CD4-positive, alpha-beta T cell treated with Interleukin-12 subunit alpha and Interleukin-12 subunit beta, for 1 hour (primary cell): Measurements from ENCODE around the gene NRXN3.

Experiments used
- DNase-seq: peaks from one replicate; pipeline ENCODE4 v3.0.0-alpha.2; 2020

The NRXN3 gene

DNA sequence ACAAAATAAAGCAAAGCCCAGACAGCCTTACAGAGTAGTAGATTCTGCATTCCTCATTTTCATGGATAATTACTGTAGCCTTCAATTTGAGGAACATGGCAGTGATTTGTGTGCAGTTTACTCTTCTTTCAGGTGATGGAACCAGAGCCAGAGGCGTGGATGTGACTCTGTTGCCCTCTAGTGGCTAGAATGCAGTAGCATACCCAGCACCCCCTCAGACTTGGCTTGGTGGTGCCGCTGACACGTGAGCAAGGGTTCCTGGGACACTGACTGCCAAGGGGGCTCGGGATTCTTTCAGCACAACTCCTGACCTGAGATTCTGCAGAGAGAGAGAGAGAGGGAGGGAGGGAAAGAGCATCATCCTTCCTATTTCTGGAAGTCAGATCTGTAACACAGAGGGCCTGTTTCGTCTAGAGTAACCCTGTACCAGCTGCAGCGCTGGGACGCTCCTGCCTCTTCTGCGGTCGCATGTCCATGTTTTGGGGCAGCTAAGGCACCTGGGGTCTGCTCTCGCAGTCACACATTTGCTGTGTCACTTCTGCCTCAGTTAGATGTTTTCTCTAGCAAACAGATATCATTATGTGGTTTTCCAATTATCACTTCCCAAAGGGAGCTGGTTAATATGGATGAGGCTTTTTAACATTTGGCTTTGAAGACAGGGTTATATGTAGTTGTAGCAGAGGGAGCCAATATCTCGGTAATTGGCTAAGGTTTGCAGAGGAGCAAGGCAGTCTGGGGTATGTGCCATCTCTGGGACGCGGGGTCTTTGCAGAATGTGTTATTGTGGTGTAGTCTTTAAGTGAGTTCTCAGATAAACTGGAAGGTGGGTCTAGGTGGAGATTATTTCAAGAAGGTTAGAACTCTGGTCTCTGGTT is 428.1 kb downstream of the NRXN3 start:
- peak; percentile 36 for DNase-seq

DNA sequence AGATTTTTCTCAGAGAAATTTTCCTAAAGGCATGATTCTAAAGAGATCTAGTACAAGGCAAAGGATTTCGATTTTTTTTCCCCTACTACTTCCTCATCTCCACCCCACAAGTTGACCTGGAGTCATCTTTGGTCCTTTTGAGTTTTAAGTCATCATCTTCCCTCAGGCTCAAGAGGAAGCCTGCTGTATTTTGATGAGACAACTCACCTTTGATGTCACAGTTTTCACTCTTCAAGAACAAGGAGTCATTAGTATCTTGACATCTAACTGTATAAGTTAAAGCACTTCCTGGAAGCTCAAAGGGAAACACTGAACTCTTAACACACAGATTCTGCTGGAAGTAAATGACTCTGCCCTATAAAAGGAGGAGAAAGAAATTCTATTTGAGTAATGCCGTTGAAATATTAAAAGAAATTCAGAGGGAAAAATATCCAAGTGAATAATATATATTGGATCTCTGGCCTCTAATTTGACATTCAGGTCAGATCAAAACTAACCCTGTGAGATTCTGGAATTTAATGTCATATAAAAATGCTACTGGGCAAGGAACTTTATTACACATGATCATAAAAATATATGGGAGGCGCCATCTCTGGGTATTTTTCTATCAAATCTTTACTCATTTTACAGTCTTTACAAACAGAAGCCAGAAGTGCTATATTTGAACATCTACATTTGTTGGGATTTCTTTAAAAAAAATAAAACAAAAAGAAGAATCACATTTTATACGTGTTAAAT is 435.0 kb downstream of the NRXN3 start:
- no peak for DNase-seq

DNA sequence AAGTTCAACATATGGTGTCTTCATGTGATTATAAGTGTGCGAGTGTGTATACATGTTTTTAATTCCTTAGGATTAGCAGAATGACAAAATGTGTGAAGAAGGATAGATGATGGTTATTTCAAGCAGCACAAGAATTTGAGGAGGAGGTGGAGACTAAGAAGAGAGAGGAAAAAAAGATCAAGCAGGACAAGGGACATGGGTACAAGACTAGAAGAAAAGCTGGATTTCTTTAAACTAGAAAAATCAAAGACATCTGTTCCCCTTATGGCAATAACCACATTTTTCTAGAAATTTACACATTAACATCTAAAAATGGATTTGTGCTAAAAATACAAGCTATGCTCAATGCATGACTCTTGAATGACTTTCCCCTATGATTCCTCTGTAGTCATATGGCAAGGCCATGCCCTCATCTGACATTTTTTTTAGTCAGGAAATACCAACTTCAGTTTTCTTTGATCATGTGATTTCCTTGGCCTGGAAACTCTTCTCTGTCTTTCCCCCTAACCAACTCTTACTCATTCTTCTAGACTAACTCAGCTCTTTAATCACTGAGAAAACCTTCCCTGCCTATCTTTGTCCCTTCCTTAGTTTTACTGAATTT is 435.8 kb downstream of the NRXN3 start:
- no peak for DNase-seq

DNA sequence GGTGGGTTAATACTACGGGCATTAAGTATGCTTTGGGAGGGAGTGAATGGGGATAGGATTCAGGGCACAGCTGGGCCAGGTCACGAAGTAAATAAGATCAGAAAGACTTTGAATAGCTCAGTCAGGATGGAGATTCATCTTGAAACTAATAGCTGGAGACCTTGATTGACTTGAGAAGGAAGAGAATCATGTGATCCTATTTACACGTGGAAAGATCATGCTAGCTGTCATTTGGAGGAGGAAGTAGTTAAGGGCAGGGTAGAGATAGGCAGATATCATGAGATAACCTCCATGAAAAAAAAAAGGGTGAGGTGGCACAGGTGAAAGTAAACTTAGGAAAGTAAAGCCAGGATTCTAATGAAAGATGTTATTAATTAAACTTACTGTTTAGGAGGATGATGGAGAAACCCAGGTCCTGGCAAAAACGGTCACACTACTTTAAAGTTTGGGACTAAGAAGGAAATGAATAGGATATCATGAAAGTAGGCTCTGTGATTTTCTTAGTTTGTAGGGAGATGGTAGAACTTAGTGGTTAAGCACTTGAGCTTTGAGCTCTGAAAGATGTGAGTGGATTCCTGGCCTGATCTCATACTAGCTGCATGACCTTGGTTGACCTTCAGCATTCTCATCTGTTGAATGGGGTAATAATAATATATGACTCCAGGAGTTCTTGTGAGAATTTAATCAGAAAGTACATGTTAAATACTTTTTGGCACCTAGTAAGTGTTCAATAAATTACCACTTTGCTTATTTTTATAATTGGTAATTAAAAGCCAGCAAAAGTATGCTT is 439.0 kb downstream of the NRXN3 start:
- DNase-seq, result no peak

DNA sequence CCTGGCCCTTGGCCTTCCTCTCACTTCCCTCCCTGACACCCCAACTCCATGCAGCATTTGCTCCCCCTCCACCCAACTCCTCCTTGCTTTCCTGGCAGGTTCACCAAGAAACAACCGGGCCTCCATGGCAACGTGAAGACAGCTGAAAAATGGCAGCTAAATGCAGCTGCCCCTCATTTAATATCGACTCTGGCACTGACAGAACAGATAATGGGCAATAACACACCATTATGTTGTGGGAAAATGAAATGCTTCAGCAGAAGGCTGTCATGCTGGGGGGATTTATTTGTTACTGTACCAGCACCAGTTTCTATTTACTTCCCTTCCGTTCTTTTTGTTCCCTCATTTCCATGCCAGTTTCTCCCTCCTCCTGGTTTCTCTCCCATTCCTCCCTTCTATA is 440.8 kb downstream of the NRXN3 start:
- DNase-seq, result no peak

DNA sequence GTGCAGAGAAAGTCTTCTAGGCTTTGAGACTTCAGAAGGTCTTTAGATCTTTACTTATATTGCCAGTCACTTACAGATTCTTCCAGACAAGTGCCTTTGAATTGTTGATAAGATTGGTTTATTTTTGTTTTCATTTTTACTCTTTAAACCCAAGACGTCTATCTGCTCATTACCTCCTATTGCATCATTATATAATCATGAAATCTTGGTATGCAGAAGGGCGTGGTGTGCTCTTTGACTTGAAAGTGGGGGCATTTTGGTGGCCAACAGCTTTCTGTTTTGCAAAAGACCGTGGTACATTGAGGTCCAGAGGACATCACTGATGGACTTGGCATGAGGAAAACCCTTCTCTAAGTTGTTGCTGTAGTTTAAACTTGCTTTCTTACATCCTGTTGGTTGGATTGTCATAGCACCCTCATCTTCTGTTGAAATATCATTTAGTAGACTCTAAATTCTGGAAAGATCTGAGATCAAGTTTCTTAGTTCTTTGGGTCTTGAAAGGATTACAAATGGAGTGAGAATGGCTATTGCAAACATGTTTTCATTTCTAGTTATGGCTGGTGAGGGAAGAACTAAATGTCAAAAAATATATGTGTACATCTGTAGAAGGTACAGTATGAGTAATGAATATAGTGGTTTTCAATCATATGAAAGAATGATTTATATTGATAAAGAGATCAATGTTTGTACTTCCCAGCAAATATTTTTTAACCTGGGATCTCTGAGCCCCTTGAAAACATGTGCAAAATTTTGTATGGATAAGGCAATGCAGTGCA is 441.8 kb downstream of the NRXN3 start:
- no peak for DNase-seq

DNA sequence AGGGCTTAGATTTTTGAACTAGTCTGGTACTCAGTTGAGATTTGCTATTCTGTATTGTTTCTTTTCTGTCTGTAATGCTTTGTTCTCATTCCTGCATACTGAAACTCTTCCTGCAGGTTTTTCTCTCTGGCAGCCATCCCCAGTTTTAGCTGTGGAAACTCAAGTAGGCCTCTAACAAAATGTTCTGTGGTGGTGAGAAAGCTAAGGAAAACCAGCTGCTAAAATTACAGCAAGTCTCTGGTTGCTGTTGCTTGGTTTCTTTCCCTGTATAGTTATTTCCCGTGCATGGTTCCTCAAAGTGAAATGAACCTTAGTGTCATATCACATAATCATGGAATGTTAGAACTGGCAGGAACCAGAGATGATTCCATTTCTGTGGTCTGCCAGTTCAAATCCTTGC is 442.5 kb downstream of the NRXN3 start:
- DNase-seq, result no peak

DNA sequence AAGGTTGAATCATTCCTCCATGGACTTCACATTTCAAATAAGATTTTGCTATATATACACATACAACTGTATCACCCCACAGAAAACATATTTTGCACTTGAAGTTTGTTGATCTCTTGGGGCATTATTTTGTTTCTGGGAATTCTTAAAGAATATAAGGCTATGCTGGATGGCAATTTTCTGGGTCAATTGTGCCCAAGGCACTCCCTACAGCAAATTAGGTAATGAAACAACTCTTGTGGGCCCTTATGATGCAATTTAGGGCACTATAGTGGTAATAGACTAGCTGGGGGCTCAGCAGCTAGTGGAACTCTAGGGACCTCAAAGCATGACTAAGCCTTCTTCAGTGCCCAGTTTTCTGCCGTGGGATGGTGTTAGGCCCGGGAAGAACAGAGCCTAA is 444.4 kb downstream of the NRXN3 start:
- no peak for DNase-seq

DNA sequence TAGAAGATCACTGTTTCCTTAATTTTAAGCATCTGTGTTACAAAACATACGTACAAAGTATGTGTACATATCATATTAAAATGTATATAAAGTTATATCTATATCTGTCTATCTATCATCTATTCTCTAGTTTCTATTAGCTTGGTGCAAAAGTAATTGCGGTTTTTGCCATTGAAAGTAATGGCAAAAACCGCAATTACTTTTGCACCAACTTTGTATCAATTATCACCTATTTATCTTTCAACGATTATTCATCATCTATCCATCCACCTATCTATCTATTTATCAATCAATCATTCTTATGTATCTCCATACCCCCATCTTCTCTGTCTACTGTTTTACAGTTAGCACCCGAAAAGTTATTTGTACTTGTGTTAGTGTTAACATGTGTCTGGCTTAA is 447.6 kb downstream of the NRXN3 start:
- DNase-seq, result no peak

DNA sequence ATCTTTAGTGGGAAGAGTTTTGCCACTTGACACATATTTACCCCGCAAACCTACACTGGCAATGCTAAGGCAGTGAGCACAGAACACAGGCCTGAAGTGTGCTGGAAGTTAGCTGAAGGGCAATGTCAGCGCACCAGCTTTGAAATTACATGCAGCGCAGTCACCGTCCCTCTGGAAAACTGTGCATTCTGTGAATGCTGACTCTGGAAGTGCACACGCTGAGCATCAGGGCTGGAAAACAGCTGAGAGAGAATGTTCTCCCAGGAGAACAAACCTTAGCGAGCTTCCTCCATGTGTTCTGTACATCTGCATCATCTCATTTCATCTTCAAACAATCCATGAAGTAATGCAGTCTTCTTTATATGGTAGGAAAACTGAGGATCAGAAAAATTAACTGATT is 448.2 kb downstream of the NRXN3 start:
- DNase-seq, result no peak

DNA sequence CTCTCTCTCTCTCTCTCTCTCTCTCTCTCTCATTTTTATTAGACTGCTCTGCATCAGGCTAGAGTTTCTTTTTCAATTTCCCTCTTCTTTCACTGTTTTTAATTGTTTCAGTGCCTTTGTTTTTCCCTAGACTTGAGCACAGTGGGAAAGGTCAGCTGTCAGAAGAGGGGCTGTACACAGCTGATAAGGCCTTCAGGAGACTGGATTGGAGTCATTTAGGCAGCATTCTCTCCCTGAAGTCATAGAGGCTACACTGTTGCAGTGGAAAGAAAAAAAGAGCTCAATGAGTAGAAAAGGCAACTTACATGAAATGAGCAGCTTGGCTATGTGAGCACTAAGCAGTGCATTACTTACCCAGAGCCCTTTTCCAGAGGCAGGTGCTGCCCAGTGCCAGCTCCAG is 456.9 kb downstream of the NRXN3 start:
- no peak for DNase-seq

DNA sequence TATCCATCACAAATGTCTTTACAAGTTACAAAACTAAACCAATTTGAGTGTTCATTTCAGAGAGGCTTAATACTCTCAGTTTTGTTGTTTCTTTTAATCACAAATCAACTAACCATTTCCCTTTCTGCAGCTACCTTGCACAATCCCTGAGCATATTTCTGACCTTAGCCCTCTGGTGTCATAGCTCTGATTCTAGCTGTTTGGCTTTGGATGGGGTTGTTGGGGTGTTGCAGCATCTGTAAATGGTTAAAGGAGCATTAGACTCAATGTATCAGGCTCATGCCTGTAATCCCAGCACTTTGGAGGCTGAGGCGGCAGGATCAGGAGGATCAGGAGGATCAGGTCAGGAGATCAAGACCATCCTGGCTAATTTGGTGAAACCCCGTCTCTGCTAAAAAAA is 461.4 kb downstream of the NRXN3 start:
- no peak for DNase-seq

DNA sequence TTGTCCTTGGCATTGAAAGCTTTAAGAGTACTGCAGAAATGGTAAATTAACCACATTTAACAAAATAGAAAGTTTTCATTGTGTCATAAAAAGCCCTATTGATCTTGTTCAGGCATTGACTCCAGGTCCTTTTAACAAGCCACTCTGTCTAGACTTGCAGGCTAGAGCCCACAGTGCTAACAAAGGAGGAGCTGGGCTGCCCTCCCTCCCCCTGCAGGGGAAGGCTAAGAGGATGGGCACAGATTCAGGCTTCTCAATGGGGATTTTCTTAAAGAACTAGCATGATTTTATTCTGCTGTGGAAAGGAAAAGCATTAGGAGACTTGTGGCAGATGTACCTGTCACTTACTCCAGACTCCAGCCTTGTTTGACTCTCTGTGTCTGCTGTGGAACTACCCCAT is 463.6 kb downstream of the NRXN3 start:
- DNase-seq, result no peak

DNA sequence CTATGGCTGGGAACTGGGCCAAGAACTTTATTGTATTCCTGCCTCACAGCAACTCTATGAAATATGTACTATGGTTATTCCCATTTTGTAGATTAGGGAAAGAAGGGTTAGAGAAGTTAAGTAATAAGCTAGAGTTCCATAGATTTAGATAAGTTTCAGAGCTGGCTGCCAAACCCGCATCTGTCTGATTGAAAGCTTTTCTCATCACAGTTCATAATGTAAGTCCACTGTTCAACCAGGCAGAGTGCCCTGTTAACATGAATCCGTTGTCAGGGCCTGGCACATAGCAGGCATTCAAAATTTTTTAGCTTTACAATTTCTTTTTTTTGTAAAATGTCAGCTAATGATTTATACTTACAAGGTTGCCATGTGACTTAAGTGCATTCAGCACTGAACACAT is 467.3 kb downstream of the NRXN3 start:
- DNase-seq, result no peak

DNA sequence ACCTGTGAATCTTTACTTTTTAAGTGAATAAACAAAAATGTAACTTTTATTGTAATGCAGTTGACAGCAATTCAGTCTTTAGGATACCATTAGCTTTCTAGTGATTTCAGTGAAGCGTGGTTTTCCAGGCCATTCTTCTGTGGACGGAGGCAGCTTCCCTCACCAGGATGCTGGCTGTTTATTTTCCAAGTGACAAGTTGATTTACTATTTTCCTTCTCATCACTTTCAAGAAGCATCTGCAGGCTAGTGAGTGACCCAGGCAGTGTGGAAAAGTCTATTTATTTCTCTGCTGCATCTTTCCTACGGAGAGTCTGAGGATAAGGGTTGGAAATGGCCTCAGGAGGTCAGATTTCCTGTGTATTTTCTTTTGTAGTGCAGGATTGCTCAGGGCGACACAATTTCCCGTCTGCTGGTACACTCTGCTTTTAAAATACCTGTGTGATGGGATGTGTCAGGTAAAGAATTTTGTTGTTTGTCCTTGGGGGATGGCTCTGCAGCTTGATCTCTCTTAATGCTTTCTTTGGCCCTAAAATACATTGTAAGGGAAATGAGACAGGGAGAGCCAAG is 467.8 kb downstream of the NRXN3 start:
- no peak for DNase-seq

DNA sequence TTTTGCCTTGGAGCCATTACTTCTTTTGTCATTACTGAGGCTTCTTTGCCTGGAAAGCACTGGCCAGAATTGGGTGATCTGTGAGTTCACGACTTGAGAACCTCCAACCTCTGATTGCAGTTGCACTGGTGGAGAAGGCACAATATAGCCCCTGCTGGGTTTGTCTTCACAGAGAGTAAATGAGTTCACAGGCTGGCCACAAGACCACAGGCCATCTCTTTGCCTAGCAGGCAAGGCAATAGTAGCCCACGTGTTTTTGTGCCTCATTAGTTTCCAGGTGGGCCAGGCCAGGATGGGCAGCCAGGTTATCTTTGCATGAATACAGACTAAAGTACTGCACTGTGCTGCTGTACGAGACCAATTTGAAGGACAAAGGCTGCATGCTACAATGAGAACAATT is 468.8 kb downstream of the NRXN3 start:
- DNase-seq, result no peak

DNA sequence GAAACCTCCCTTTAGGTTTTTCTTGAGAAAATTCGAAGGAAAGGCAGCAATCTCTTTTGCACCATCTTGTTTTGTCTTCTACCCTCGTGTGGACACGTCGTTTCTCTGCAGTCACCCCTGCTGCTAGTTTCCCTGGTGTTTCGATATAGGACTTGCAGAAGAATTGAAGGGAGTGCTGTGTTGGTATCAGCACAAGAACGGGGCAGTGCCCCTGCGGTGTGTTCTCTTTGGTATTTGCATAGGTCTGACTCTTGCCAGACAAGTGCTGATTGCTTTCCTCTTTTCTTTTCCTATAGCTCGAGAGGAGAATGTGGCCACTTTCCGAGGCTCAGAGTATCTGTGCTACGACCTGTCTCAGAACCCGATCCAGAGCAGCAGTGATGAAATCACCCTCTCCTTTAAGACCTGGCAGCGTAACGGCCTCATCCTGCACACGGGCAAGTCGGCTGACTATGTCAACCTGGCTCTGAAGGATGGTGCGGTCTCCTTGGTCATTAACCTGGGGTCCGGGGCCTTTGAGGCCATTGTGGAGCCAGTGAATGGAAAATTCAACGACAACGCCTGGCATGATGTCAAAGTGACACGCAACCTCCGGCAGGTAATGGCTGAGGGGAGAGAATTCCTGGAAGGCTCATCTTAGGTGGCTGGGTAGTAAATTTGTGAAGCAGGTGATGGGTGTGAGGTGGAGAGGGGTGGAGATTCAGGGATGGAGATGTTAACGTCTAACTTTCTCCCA is 474.8 kb downstream of the NRXN3 start:
- DNase-seq, result no peak

DNA sequence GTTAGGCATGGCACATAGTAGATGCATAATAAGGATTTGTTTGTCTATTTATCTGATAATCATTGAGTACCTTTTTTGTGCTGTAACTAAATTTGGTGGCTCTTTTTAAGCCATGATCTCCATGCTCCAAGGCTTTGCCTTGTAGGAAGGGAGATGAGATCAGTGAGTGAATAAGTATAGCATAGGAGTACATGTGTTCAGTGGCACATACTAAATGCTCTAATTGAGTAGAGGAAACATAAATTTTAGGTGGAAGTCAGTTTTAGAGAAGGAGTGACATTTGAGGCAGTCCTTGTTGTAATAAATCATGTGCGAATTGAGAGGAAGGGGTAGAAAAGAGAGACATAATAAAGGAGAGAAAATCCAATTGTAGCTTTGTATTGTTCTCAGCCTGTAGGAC is 482.6 kb downstream of the NRXN3 start:
- no peak for DNase-seq

DNA sequence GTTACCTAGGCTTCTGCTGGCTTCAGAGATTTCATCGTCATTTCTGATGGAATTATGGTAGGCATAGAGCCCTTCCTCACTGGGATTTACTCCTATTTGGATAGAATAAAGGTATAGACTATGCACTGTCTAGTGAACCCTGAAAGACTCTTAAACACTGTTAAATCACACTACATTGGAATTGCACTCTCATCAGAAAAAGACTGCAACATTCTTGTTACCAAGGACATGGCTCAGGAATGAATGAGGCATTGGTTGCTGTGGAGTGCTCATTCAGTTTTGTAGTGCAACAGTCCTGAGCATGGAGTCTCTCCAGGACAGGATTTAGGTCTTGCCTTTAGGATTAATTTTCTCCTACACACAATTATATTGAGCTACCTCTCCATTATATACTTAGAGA is 483.0 kb downstream of the NRXN3 start:
- no peak for DNase-seq

DNA sequence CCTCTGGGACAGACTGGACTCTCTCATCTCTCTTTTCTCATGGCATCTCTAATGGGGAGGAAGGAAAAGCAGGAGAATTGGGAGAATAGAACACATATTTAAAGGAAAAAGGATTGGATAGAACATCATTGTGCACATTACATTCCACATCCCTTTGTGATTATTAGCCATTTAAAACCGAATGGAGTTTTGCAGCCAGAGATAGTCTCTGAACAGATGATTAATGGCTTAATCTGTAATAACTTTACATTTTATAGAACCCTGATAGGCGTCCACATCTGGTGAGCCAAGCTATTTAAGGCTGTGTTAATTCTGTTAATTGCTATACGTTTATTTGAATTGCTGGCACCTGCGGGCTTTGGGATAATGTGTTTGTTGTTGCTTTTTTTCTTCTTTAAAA is 487.3 kb downstream of the NRXN3 start:
- DNase-seq, result no peak

DNA sequence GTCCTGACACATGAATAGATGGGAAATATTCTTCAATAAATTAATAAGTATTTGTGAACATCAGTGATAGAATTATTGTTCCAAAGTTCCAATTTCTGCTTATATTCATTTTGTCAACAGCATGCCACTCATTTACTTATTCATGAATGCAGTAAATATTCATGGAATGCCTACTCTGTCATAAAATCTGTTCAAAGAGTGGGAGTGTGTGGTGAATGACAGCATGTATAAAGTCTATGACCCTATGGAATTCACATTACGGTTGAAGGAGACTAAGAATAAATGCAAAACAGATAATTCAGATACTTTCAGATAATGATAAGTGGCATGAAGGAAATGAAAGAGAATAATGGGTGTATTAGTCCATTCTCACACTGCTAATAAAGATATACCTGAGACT is 494.7 kb downstream of the NRXN3 start:
- no peak for DNase-seq
